A549 (cell line): ENCODE results near the gene PCSK7.

Experiments used
- CHD4 ChIP-seq: fragments of 200-600 bp; sonication (generic); IDR thresholded peaks from 2 replicates; pipeline ENCODE4 v1.6.1; 2016; ENCODE audit warnings: antibody characterized with exemption, mild to moderate bottlenecking, borderline replicate concordance
- POLR2A ChIP-seq: IDR thresholded peaks from 2 replicates; pipeline ENCODE4 v1.6.1; 2012; ENCODE audit warnings: mild to moderate bottlenecking, low read length
- TF ChIP-seq, protein P1 (sequence below): fragments of >200 bp; sonication (Bioruptor Twin); formaldehyde crosslinking; IDR thresholded peaks from 3 replicates; pipeline ENCODE4 v1.5.1; 2016

DNA sequence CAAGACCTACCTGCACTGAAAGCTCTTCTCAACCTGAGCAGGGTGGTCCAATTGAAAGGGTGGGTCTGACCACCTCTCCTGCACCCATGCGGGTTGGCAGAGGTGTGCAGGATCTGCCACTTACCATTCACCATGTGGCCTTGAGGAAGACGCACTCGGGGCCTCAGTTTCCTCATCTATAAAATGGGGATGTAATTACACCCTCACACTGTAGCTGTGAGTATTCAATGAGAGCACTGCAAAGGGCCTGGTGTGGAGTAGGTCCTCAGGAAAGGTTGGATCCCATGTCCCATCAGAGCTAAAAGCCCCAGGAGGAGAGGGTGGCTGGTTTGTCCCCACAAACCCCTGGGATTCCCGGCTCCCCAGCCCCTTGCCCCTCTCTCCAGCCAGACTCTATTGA lies 33.3 kb downstream of the PCSK7 start:
- TF ChIP-seq POLR2A = no peak
- TF ChIP-seq, protein P1, sequence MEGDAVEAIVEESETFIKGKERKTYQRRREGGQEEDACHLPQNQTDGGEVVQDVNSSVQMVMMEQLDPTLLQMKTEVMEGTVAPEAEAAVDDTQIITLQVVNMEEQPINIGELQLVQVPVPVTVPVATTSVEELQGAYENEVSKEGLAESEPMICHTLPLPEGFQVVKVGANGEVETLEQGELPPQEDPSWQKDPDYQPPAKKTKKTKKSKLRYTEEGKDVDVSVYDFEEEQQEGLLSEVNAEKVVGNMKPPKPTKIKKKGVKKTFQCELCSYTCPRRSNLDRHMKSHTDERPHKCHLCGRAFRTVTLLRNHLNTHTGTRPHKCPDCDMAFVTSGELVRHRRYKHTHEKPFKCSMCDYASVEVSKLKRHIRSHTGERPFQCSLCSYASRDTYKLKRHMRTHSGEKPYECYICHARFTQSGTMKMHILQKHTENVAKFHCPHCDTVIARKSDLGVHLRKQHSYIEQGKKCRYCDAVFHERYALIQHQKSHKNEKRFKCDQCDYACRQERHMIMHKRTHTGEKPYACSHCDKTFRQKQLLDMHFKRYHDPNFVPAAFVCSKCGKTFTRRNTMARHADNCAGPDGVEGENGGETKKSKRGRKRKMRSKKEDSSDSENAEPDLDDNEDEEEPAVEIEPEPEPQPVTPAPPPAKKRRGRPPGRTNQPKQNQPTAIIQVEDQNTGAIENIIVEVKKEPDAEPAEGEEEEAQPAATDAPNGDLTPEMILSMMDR = no peak
- no peak for TF ChIP-seq CHD4
